ENCODE data around the gene CHST11. TPM values are rescaled to one million over a fixed set of nuclear protein-coding genes. Genes with fewer than 3 reads are reported as not detected.

Gene CHST11
- total RNA-seq, 1 donor from 2014 or later = 44.3 TPM

DNA sequence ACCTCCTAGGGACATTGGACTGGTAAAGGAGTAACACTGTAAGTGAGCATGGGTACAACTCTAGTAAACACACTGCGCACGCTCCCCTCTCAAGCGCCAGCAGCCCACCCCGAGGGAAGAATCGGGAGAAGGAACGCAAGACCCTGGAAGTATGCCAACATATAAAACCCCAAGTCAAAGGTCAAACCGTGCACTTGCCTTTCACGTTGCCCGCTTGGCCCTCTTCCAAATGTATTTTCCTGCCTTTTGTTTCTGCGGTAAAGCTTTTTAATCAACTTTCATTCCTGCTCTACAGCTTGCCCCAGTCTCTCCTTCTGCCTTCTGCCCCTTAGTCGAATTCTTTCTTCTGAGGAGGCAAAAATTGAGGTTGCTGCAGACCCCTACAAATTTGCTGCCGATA is 17.6 kb upstream of the CHST11 start:
- H3K4me3 ChIP-seq (ENCODE audit: low read depth, low read length) = no peak overlapping the region
- no peak for DNase-seq (ENCODE audit: low read depth)
- no peak for TF ChIP-seq CTCF (conservative IDR thresholded peaks at IDR 0.05; ENCODE audit: low read depth, low read length)

GRCh38 chr12:104443008-104443407 is 13.7 kb upstream of the CHST11 start:
- no peak for DNase-seq (ENCODE audit: low read depth)
- no peak for TF ChIP-seq CTCF (conservative IDR thresholded peaks at IDR 0.05; ENCODE audit: low read depth, low read length)
- H3K4me3 ChIP-seq (ENCODE audit: low read depth, low read length) = no peak overlapping the region

DNA sequence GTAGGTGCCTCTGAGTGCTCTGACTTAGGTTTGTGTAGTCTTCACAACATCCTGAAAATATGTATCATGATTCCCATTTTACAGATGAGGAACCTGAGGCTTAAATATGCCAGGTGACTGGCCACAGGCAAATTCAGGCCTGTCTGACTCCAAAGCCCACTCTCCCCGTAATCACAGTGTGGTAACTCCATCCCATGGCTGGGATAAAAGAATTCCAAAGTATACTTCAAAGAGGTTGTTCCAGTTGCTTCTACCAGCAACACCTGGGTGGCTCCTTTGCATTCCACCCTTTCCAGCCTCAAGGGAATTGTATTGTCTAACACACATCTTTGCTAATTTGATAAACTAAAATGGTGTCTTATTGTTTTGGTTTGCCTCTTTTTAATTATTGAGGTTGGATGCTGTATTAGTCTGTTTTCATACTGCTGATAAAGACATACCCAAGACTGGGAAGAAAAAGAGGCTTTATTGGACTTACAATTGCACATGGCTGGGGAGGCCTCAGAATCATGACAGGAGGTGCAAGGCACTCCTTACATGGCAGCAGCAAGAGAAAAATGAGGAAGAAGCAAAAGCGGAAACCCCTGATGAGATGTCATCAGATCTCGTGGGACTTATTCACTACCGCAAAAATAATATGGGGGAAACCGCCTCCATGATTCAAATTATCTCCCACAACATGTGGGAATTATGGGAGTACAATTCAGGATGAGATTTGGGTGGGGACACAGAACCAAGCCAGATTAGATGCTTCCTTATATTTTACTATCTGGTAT is 9.9 kb upstream of the CHST11 start:
- no peak overlapping the region for H3K4me3 ChIP-seq (ENCODE audit: low read depth, low read length)
- TF ChIP-seq CTCF (conservative IDR thresholded peaks at IDR 0.05; ENCODE audit: low read depth, low read length) = no peak
- no peak for DNase-seq (ENCODE audit: low read depth)

DNA sequence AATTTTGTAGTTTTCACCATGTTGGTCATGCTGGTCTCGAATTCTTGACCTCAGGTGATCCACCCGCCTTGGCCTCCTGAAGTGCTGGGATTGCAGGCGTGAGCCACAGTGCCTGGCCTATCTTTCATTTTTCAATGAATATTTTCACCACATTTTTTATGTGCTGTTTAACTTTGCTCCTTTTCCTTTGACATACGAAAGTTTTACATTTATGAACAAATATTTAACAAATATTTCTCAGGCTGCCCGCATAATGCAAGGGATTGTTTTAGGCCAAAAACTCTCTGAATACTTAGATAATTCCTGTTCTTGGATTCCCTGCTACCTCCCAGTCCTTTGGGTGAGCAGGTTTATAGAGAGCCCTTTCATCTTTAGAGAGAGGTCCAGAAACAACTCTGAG is 8.7 kb upstream of the CHST11 start:
- no peak overlapping the region for H3K4me3 ChIP-seq (ENCODE audit: low read depth, low read length)
- no peak for DNase-seq (ENCODE audit: low read depth)
- no peak for TF ChIP-seq CTCF (conservative IDR thresholded peaks at IDR 0.05; ENCODE audit: low read depth, low read length)

DNA sequence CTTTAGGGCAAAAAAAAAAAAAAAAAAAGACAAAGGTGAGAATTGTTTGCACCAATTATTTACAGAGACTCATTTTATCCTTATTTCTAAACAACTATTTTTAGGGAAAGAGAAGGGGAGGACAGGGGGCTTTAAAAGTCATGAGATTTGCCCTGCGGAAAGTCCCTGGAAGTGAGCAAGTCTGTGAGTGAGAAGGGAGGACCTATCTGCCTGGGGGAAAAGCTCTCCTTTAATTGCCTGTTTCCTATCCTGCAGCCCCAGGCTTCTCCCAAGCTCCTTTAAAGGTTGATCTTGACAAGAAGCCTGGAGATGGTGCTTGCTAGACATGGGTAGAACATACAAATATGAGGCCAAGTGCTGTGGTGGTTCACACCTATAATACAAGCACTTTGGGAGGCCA is 8.3 kb upstream of the CHST11 start:
- DNase-seq (ENCODE audit: low read depth) = no peak
- TF ChIP-seq CTCF (conservative IDR thresholded peaks at IDR 0.05; ENCODE audit: low read depth, low read length) = no peak

DNA sequence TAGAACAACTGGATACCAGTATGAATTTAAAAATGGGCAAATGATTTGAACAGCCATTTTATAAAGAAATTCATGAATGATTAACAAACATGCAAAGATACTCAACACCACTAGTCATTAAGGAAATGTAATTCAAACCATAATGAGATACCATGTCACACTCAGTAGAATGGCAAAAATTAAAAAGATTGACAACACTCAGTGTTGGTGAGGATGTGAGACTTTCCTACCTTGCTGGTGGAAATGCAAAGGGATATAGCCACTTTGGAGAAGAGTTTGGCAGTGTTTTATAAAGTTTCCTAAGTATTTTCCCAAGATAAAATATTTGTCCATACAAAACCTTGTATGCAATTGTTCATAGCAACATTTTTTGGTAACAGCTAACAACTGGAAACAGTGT is 6.0 kb upstream of the CHST11 start:
- no peak overlapping the region for H3K4me3 ChIP-seq (ENCODE audit: low read depth, low read length)
- no peak for DNase-seq (ENCODE audit: low read depth)
- no peak for TF ChIP-seq CTCF (conservative IDR thresholded peaks at IDR 0.05; ENCODE audit: low read depth, low read length)

More for the DNA sequence above, 8.3 kb upstream of the CHST11 start:
- no peak overlapping the region for H3K4me3 ChIP-seq (ENCODE audit: low read depth, low read length)

GRCh38 chr12:104452087-104452486 is 4.7 kb upstream of the CHST11 start:
- H3K4me3 ChIP-seq (ENCODE audit: low read depth, low read length) = no peak overlapping the region
- TF ChIP-seq CTCF (conservative IDR thresholded peaks at IDR 0.05; ENCODE audit: low read depth, low read length) = no peak
- DNase-seq (ENCODE audit: low read depth) = no peak
